Effector memory CD4-positive, alpha-beta T cell (primary cell): Measurements from ENCODE around the gene MYDGF.

Experiments used
- DNase-seq, 3 donors: peaks; one replicate each; pipeline ENCODE4 v3.0.0-alpha.2; 2020
- H3K27ac ChIP-seq: 2 replicates; pipeline ENCODE4 v1.7.0; 2013; ENCODE audit warnings: mild to moderate bottlenecking, low read length, moderate library complexity; ENCODE audit not compliant: insufficient read depth, poor library complexity, severe bottlenecking
- H3K27me3 ChIP-seq: replicated peaks from 2 replicates; pipeline ENCODE4 v1.7.0; 2013; ENCODE audit warnings: mild to moderate bottlenecking, low read length; ENCODE audit not compliant: insufficient read depth, control insufficient read depth, poor library complexity, severe bottlenecking
- H3K36me3 ChIP-seq: 2 replicates; pipeline ENCODE4 v1.7.0; 2013; ENCODE audit warnings: mild to moderate bottlenecking, low read length, moderate library complexity; ENCODE audit not compliant: control insufficient read depth, insufficient read depth
- H3K4me1 ChIP-seq: 2 replicates; pipeline ENCODE4 v1.7.0; 2013; ENCODE audit warnings: low read length, mild to moderate bottlenecking; ENCODE audit not compliant: control insufficient read depth, insufficient read depth, poor library complexity, severe bottlenecking
- H3K4me3 ChIP-seq: 2 replicates; pipeline ENCODE4 v1.7.0; 2013; ENCODE audit warnings: low read length, low read depth, mild to moderate bottlenecking; ENCODE audit not compliant: insufficient read depth, poor library complexity, severe bottlenecking
- H3K9me3 ChIP-seq: 2 replicates; pipeline ENCODE4 v1.7.0; 2013; ENCODE audit warnings: mild to moderate bottlenecking, low read length, moderate library complexity; ENCODE audit not compliant: control insufficient read depth

Gene MYDGF

GRCh38 chr19:4649392-4650047 is 20.6 kb downstream of the MYDGF start:
- DNase-seq: no peak
- Histone ChIP-seq H3K36me3 (peaks cover 10% of the 10 kb centered on the region), H3K27me3 (no peaks in the 10 kb centered on the region), H3K4me3 (no peak overlapping the region), H3K9me3 (no peaks in the 10 kb centered on the region), H3K27ac (no peak overlapping the region), H3K4me1 (no peaks in the 10 kb centered on the region)

- Histone ChIP-seq H3K27ac (no peak overlapping the region), H3K4me1 (no peaks in the 10 kb centered on the region), H3K9me3 (no peaks in the 10 kb centered on the region), H3K36me3 (peaks cover 10% of the 10 kb centered on the region), H3K27me3 (no peaks in the 10 kb centered on the region), H3K4me3 (no peak overlapping the region)
- no peak for DNase-seq
Measured at GRCh38 chr19:4647676-4648644, 22.2 kb downstream of the MYDGF start.

- H3K4me3 ChIP-seq: no peak overlapping the region
- peaks cover 5% of the 10 kb centered on the region for H3K4me1 ChIP-seq
- peaks cover 4% of the 10 kb centered on the region for H3K36me3 ChIP-seq
- no peak overlapping the region for H3K27ac ChIP-seq
- H3K9me3 ChIP-seq: no peaks in the 10 kb centered on the region
- H3K27me3 ChIP-seq: no peaks in the 10 kb centered on the region
- DNase-seq: no peak
Measured at GRCh38 chr19:4645718-4646117, 24.4 kb downstream of the MYDGF start.

GRCh38 chr19:4642625-4643024 is 27.5 kb downstream of the MYDGF start:
- Histone ChIP-seq H3K36me3 (no peaks in the 10 kb centered on the region), H3K4me1 (peaks cover 21% of the 10 kb centered on the region), H3K27ac (no peak overlapping the region), H3K4me3 (no peak overlapping the region), H3K27me3 (no peaks in the 10 kb centered on the region), H3K9me3 (no peaks in the 10 kb centered on the region)
- no peak for DNase-seq

GRCh38 chr19:4641132-4641531 is 29.0 kb downstream of the MYDGF start:
- no peaks in the 10 kb centered on the region for H3K36me3 ChIP-seq
- H3K27ac ChIP-seq: no peak overlapping the region
- no peaks in the 10 kb centered on the region for H3K9me3 ChIP-seq
- H3K4me1 ChIP-seq: peaks cover 27% of the 10 kb centered on the region
- H3K27me3 ChIP-seq: no peaks in the 10 kb centered on the region
- H3K4me3 ChIP-seq: no peak overlapping the region
- DNase-seq: no peak

- no peaks in the 10 kb centered on the region for H3K36me3 ChIP-seq
- peaks cover 34% of the 10 kb centered on the region for H3K4me1 ChIP-seq
- H3K9me3 ChIP-seq: no peaks in the 10 kb centered on the region
- DNase-seq: no peak
- H3K4me3 ChIP-seq: peak overlapping the region; percentile 67
- no peaks in the 10 kb centered on the region for H3K27me3 ChIP-seq
- peak overlapping the region; percentile 73 for H3K27ac ChIP-seq
Measured at GRCh38 chr19:4640247-4641000, 29.7 kb downstream of the MYDGF start.

GRCh38 chr19:4639531-4640246 is 30.5 kb downstream of the MYDGF start:
- Histone ChIP-seq H3K9me3 (no peaks in the 10 kb centered on the region), H3K4me1 (peaks cover 34% of the 10 kb centered on the region), H3K27ac (peak overlapping the region; percentile 73), H3K27me3 (no peaks in the 10 kb centered on the region), H3K4me3 (peak overlapping the region; percentile 67), H3K36me3 (no peaks in the 10 kb centered on the region)
- no peak for DNase-seq

- DNase-seq: peak; percentile 96 to 99 (median 98)
- Histone ChIP-seq H3K4me1 (peaks cover 34% of the 10 kb centered on the region), H3K9me3 (no peaks in the 10 kb centered on the region), H3K27me3 (no peaks in the 10 kb centered on the region), H3K4me3 (peak within 1 kb of the TSS; percentile 67), H3K27ac (peak within 1 kb of the TSS; percentile 81), H3K36me3 (no peaks in the 10 kb centered on the region)
Measured at GRCh38 chr19:4638828-4639530, 31.2 kb downstream of the MYDGF start, which contains the start of gene TNFAIP8L1. TSS of gene TNFAIP8L1 (plus strand) at chr19:4639516. CDS start at chr19:4651870, 12,354 bp downstream.

- Histone ChIP-seq H3K27ac (peak overlapping the region; percentile 81), H3K36me3 (no peaks in the 10 kb centered on the region), H3K9me3 (no peaks in the 10 kb centered on the region), H3K4me1 (peaks cover 34% of the 10 kb centered on the region), H3K4me3 (no peak overlapping the region), H3K27me3 (no peaks in the 10 kb centered on the region)
- DNase-seq: no peak
Measured at GRCh38 chr19:4638317-4638716, 31.8 kb downstream of the MYDGF start.
